ENCODE results near the gene ARFGEF3.

ARFGEF3 gene

DNA sequence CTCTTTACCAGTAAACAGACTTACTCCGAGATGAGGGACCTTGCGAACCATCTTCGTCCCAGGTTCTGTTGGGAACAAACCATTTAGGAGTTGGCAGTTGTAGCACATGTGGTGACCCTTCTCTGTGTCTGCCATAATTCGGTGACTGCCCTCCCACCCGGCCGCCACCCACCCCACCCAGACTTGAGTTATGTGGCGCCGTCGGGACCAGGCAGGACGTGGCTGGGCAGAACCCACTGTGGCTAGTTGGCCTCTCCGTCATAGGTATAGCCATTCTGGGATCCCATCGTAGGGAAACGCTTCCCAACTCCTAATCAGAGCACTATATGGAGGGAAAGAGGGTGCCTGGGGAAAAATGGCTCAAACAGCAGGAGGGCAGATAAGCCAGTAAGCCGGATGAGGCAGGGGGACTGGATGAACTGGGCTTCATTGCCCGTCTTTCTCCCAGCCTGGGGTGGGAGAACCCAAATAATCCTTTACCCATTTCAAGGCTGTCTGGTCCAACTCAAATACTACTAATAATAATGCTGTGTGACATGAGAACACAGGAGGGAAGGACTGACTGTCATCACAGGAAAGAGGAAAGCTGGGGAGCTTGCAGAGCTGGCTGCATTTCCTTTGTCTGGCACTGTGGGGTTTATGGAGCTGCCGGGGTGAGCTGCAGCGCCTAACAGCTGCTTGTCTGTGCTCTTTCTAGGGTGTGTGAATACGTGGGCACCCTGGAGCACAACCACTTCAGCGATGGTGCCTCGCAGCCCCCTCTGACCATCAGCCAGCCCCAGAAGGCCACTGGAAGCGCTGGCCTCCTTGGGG, 129.5 kb downstream of the ARFGEF3 start:
- no peak overlapping the region for H3K4me3 ChIP-seq (ENCODE audit: low read depth, low read length)
- TF ChIP-seq, protein P1, sequence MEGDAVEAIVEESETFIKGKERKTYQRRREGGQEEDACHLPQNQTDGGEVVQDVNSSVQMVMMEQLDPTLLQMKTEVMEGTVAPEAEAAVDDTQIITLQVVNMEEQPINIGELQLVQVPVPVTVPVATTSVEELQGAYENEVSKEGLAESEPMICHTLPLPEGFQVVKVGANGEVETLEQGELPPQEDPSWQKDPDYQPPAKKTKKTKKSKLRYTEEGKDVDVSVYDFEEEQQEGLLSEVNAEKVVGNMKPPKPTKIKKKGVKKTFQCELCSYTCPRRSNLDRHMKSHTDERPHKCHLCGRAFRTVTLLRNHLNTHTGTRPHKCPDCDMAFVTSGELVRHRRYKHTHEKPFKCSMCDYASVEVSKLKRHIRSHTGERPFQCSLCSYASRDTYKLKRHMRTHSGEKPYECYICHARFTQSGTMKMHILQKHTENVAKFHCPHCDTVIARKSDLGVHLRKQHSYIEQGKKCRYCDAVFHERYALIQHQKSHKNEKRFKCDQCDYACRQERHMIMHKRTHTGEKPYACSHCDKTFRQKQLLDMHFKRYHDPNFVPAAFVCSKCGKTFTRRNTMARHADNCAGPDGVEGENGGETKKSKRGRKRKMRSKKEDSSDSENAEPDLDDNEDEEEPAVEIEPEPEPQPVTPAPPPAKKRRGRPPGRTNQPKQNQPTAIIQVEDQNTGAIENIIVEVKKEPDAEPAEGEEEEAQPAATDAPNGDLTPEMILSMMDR (IDR thresholded peaks at IDR 0.05; ENCODE audit: borderline replicate concordance, insufficient read depth, low read depth, low read length), result no peak

DNA sequence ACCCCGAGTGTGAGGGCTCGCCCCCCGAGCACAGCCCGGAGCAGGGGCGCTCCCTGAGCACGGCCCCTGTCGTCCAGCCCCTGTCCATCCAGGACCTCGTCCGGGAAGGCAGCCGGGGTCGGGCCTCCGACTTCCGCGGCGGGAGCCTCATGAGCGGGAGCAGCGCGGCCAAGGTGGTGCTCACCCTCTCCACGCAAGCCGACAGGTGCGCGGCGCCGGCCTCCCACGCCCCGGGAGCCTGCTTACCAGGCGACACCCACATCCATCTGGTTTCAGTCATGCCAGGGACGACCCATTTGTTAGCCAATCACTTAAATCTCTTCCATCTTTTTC, 130.1 kb downstream of the ARFGEF3 start:
- no peak overlapping the region for H3K4me3 ChIP-seq (ENCODE audit: low read depth, low read length)
- TF ChIP-seq, protein P1 (IDR thresholded peaks at IDR 0.05; ENCODE audit: borderline replicate concordance, insufficient read depth, low read depth, low read length), result no peak

DNA sequence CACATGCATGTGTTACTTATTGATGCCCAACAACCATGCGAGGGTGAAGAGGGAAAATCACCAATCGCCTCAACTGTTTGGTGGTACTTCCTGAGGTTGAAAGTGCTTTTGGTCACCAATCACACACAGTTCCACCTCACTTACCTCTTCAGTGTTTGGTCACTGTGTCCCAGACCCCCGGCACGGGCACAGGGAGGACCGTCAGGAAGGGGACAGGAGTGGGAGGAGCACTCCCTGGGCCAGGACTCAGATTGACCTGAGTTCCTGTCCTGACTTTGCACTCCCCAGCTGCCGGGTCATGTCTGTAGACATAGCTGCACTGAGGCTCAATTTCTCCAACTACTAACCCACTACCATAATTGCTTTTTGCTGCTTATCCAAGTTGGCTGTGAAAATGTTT, 130.7 kb downstream of the ARFGEF3 start:
- TF ChIP-seq, protein P1 (IDR thresholded peaks at IDR 0.05; ENCODE audit: borderline replicate concordance, insufficient read depth, low read depth, low read length), result no peak
- H3K4me3 ChIP-seq (ENCODE audit: low read depth, low read length), result no peak overlapping the region

DNA sequence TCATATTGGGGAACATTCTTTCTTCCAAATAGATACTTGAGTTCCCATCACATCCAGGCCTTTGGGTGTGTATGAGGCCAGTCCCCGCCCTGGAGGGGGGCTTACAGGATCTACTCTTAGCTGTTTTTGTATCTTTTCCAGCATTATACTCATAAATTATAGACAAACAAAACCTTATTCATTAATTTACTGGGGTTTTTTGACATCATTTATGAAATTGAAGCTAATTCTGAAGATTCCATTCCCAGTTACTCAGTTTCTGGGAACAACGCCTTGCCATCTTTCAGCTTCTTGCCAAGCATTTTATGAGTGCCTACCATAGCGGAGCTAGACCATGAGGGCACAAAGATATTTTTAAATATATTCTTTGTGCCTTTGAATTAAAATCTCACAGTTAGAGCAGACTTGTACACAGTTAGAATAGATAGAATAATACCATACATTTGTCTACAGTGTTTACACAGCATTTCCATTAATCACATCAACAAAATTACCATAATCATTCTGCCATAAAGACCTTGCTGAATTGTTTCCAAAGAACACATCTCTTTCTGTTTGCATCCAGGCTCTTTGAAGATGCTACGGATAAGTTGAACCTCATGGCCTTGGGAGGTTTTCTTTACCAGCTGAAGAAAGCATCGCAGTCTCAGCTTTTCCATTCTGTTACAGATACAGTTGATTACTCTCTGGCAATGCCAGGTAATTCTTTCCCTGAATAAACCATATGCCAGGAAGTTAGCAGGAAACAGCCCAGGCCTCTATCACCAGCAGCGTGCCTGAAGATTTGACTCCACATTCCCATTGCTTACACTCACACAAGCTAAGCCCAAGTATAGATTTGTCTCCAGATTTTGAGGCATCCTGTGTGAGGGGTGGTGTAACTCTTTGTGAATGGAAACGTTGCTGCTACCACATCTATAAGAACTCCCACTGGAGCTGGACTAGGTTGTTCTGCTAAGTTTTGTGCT, 132.0 kb downstream of the ARFGEF3 start:
- TF ChIP-seq, protein P1 (IDR thresholded peaks at IDR 0.05; ENCODE audit: borderline replicate concordance, insufficient read depth, low read depth, low read length), result no peak
- H3K4me3 ChIP-seq (ENCODE audit: low read depth, low read length), result no peak overlapping the region

DNA sequence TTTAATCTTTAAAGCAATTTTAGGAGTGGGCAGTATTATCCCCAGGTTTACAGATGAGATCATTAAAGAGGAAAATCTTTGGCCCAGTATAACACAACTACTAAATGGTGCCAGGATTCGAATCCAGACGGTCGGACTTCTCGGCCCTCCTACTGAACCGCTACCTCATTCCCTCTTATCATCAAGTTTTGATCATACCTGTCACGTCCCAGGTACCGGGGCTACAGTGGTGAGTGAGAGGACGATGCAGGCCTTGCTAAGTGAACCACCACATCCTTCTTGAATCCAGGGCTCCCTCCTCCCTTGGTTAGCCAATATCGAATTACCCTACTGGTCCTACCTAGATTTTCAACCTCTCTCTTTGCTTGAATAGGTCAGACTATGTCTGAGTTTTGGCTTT, 134.6 kb downstream of the ARFGEF3 start:
- TF ChIP-seq, protein P1 (IDR thresholded peaks at IDR 0.05; ENCODE audit: borderline replicate concordance, insufficient read depth, low read depth, low read length), result no peak
- no peak overlapping the region for H3K4me3 ChIP-seq (ENCODE audit: low read depth, low read length)

DNA sequence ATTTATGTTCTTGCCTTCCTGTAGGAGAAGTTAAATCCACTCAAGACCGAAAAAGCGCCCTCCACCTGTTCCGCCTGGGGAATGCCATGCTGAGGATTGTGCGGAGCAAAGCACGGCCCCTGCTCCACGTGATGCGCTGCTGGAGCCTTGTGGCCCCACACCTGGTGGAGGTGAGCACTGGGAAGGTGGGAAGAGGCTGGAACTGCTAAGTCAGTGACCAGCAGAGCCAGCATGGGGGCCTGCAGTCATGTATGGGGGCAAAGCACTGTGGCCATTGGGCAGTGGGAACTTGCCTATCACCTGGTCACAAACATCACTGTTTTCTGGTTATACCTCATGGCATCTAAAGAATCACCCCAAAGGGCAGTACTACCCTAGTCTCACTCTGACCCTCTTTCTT, 135.0 kb downstream of the ARFGEF3 start:
- TF ChIP-seq, protein P1 (IDR thresholded peaks at IDR 0.05; ENCODE audit: borderline replicate concordance, insufficient read depth, low read depth, low read length), result no peak
- no peak overlapping the region for H3K4me3 ChIP-seq (ENCODE audit: low read depth, low read length)

Measured in GM12875 (cell line).